ENCODE measurements around the gene EFEMP1.
"Not testable (repeated sequence)": the region's sequence is repeated elsewhere in the genome, so short reads cannot be mapped to it uniquely, and the experiment has no call there.

EFEMP1 gene

GRCh38 chr2:55862673-55863390, 60.8 kb downstream of the EFEMP1 start:
- no peak for DNase-seq

- DNase-seq: no peak
Measured at GRCh38 chr2:55862246-55862645, 61.3 kb downstream of the EFEMP1 start.

GRCh38 chr2:55861733-55862132, 61.8 kb downstream of the EFEMP1 start:
- DNase-seq: no peak

GRCh38 chr2:55860832-55861231, 62.8 kb downstream of the EFEMP1 start:
- DNase-seq: no peak

GRCh38 chr2:55859875-55860274, 63.7 kb downstream of the EFEMP1 start:
- DNase-seq: no peak

GRCh38 chr2:55857766-55858165, 65.8 kb downstream of the EFEMP1 start:
- DNase-seq: no peak

GRCh38 chr2:55856936-55857335, 66.6 kb downstream of the EFEMP1 start:
- DNase-seq: no peak

- no peak for DNase-seq
Measured at GRCh38 chr2:55848096-55848495, 75.5 kb downstream of the EFEMP1 start.

- no peak for DNase-seq
Measured at GRCh38 chr2:55846426-55846825, 77.2 kb downstream of the EFEMP1 start.

- DNase-seq: no peak
Measured at GRCh38 chr2:55844986-55845385, 78.6 kb downstream of the EFEMP1 start.

- DNase-seq: no peak
Measured at GRCh38 chr2:55843994-55844345, 79.6 kb downstream of the EFEMP1 start.

- peak; percentile 27 to 65 for DNase-seq
Measured at GRCh38 chr2:55843096-55843993, 80.2 kb downstream of the EFEMP1 start.

- DNase-seq: no peak
Measured at GRCh38 chr2:55842046-55842445, 81.5 kb downstream of the EFEMP1 start.

- no peak for DNase-seq
Measured at GRCh38 chr2:55840460-55840859, 83.1 kb downstream of the EFEMP1 start.

- DNase-seq: peak; percentile 71 to 90
Measured at GRCh38 chr2:55839182-55839819, 84.3 kb downstream of the EFEMP1 start.

- peak in 1 of 2 experiments; percentile 39 for DNase-seq
Measured at GRCh38 chr2:55838653-55839052, 84.9 kb downstream of the EFEMP1 start.

GRCh38 chr2:55838117-55838516, 85.5 kb downstream of the EFEMP1 start:
- not testable (repeated sequence) for DNase-seq

- DNase-seq: no peak
Measured at GRCh38 chr2:55837073-55837472, 86.5 kb downstream of the EFEMP1 start.

GRCh38 chr2:55831671-55832410, 91.7 kb downstream of the EFEMP1 start:
- not testable (repeated sequence) for DNase-seq

GRCh38 chr2:55827855-55828254, 95.7 kb downstream of the EFEMP1 start:
- no peak for DNase-seq

GRCh38 chr2:55827428-55827827, 96.2 kb downstream of the EFEMP1 start:
- DNase-seq: not testable (repeated sequence)

- no peak for DNase-seq
Measured at GRCh38 chr2:55826246-55826645, 97.3 kb downstream of the EFEMP1 start.

GRCh38 chr2:55824551-55825096, 99.0 kb downstream of the EFEMP1 start:
- no peak for DNase-seq
